GM23338 (cell line): Measurements from ENCODE around the gene RCSD1. TPM values are rescaled to one million over a fixed set of nuclear protein-coding genes. Genes with fewer than 3 reads are reported as not detected.

Source experiments
- ATAC-seq: fragments of 200-7000 bp; cut with Tn5 transposase; 3 replicates; pipeline ENCODE4 v1.9.1; 2020
- DNase-seq: peaks from one replicate; pipeline ENCODE4 v3.0.0-alpha.2; 2015; ENCODE audit warnings: low spot score
- H2AFZ ChIP-seq: fragments of 200-600 bp; sonication (generic); 2 replicates; pipeline ENCODE4 v1.8.0; 2016; ENCODE audit warnings: antibody characterized with exemption, mild to moderate bottlenecking, moderate library complexity
- H3F3A ChIP-seq: fragments of 200-600 bp; sonication (generic); replicated peaks from 2 replicates; pipeline ENCODE4 v1.8.0; 2017; ENCODE audit warnings: antibody characterized with exemption, mixed run types, low read depth
- H3K27ac ChIP-seq: fragments of 200-600 bp; sonication (generic); 2 replicates; pipeline ENCODE4 v1.6.1; 2016; ENCODE audit warnings: low read depth
- H3K27me3 ChIP-seq: fragments of 200-600 bp; sonication (generic); 2 replicates; pipeline ENCODE4 v1.8.0; 2016; ENCODE audit warnings: mild to moderate bottlenecking, mixed run types, moderate library complexity; ENCODE audit not compliant: insufficient read depth
- H3K36me3 ChIP-seq: fragments of 200-600 bp; sonication (generic); 2 replicates; pipeline ENCODE4 v1.8.0; 2016; ENCODE audit warnings: mild to moderate bottlenecking; ENCODE audit not compliant: insufficient read depth
- H3K4me1 ChIP-seq: fragments of 200-600 bp; sonication (generic); 2 replicates; pipeline ENCODE4 v1.8.0; 2016; ENCODE audit warnings: mild to moderate bottlenecking, moderate library complexity; ENCODE audit not compliant: insufficient read depth
- H3K4me2 ChIP-seq: fragments of 200-600 bp; sonication (generic); 2 replicates; pipeline ENCODE4 v1.7.1; 2017; ENCODE audit warnings: mixed run types
- H3K4me3 ChIP-seq: fragments of 200-600 bp; sonication (generic); 2 replicates; pipeline ENCODE4 v1.6.1; 2016; ENCODE audit warnings: mixed run types
- H3K79me2 ChIP-seq: fragments of 200-600 bp; sonication (generic); replicated peaks from 2 replicates; pipeline ENCODE4 v1.8.0; 2017; ENCODE audit warnings: mild to moderate bottlenecking; ENCODE audit not compliant: insufficient read depth
- H3K9me2 ChIP-seq: fragments of 200-600 bp; sonication (generic); 2 replicates; pipeline ENCODE4 v1.8.0; 2017; ENCODE audit not compliant: insufficient read depth
- H4K20me1 ChIP-seq: fragments of 200-600 bp; sonication (generic); replicated peaks from 2 replicates; pipeline ENCODE4 v1.8.0; 2017; ENCODE audit warnings: mild to moderate bottlenecking; ENCODE audit not compliant: insufficient read depth
- H3K27ac Mint-ChIP-seq: 2 replicates; pipeline ENCODE4 v1.8.0; 2020; ENCODE audit warnings: inconsistent platforms, mild to moderate bottlenecking, moderate library complexity, mixed read lengths
- H3K27me3 Mint-ChIP-seq: 3 replicates; pipeline ENCODE4 v1.8.0; 2022; ENCODE audit warnings: low read depth, mild to moderate bottlenecking, moderate library complexity, mixed read lengths, inconsistent platforms; ENCODE audit not compliant: insufficient read depth, poor library complexity
- H3K36me3 Mint-ChIP-seq: 3 replicates; pipeline ENCODE4 v1.8.0; 2021; ENCODE audit warnings: low read depth, mild to moderate bottlenecking, inconsistent platforms, moderate library complexity, mixed read lengths
- H3K4me1 Mint-ChIP-seq: 3 replicates; pipeline ENCODE4 v1.8.0; 2020; ENCODE audit warnings: mild to moderate bottlenecking, inconsistent platforms, mixed read lengths
- H3K4me3 Mint-ChIP-seq: 3 replicates; pipeline ENCODE4 v1.8.0; 2021; ENCODE audit warnings: moderate library complexity, mild to moderate bottlenecking, inconsistent platforms, mixed read lengths
- H3K9me3 Mint-ChIP-seq: 3 replicates; pipeline ENCODE4 v1.8.0; 2020; ENCODE audit warnings: moderate library complexity, mild to moderate bottlenecking, inconsistent platforms, mixed read lengths
- EZH2 ChIP-seq: fragments of 200-600 bp; sonication (generic); IDR thresholded peaks from one replicate; pipeline ENCODE4 v1.8.0; 2017; ENCODE audit warnings: antibody characterized with exemption, mild to moderate bottlenecking, low read depth; ENCODE audit not compliant: unreplicated experiment
- EZH2phosphoT487 ChIP-seq: fragments of 200-600 bp; sonication (generic); IDR thresholded peaks from one replicate; pipeline ENCODE4 v1.8.1; 2018; ENCODE audit warnings: antibody characterized with exemption; ENCODE audit not compliant: unreplicated experiment
- JUNB ChIP-seq: IDR thresholded peaks from one replicate; pipeline ENCODE4 v1.6.1; 2016; ENCODE audit warnings: antibody characterized with exemption; ENCODE audit not compliant: unreplicated experiment
- polyA plus RNA-seq: library from polyadenylated mRNA; unstranded; fragments of >200 nt; fragmentation: Nextera tagmentation; extraction: Ambion mirVana; gene quantifications from 2 replicates; pipeline ENCODE4 v1.2.1, GENCODE V29; 2016
- total RNA-seq: library from RNA; depleted of rRNA; stranded (reverse); fragments of >200 nt; shearing (Covaris generic); gene quantifications from 2 replicates; pipeline ENCODE4 v1.2.3, GENCODE V29; 2014
- TF ChIP-seq, protein P1 (sequence below): IDR thresholded peaks from 2 replicates; pipeline ENCODE4 v1.6.1; 2016; ENCODE audit warnings: antibody characterized with exemption
- TF ChIP-seq, protein P2 (sequence below): IDR thresholded peaks from one replicate; pipeline ENCODE4 v1.6.1; 2018; ENCODE audit warnings: antibody characterized with exemption; ENCODE audit not compliant: unreplicated experiment
- TF ChIP-seq, protein P3 (sequence below): fragments of 250-450 bp; sonication (Bioruptor Pico); IDR thresholded peaks from 2 replicates; pipeline ENCODE4 v1.5.0; 2020; ENCODE audit warnings: mild to moderate bottlenecking, moderate library complexity

The RCSD1 gene
- total and polyA plus RNA-seq, 2 experiments from 2014 or later = 0.18 to 0.73 TPM

DNA sequence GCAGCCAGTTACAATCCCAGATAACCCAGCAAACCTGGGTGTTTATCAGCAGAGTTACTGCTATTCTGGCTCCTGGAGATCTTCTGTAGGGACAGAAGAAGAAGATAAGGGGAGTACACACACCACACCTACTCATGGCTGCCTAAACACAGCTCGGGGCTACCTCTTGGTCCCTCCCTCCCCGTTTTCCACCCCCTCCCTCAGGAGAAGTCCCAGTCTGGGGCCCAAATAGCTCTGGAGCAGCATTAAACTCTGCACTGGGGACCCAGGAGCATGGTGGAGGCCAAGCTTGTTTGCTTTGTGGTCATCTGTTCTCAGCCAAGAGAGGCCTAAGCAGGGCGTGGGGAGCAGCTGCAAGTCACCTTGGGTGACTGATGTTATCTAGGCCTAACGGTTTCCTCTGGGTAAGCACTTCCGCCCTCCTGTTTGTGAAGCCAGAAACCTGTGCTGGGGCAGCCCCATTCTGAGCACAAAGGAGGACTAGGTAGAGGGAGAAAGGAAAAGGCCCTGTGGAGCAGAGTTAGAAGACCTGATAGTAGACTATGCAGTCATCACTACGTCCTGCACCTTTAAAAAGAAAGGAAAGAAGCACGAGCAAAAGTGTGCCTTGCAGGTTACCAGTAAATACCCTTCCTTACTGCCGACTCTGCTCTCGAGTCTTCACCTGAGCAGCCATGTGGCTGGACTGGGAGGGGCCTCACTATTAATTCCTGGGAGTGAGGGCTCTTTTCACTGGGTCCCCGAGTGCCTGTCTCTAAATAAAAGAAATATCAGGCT, 2.0 kb upstream of the RCSD1 start:
- Mint-ChIP-seq H3K27ac (no peak overlapping the region), H3K9me3 (peaks cover 4% of the 10 kb centered on the region; the same call in 1 of the 3 replicates), H3K4me1 (peaks cover 32% of the 10 kb centered on the region), H3K36me3 (no peaks in the 10 kb centered on the region; the same call in 2 of the 3 replicates), H3K27me3 (peaks cover 40% of the 10 kb centered on the region), H3K4me3 (no peak overlapping the region)
- H3K79me2 ChIP-seq = no peaks in the 10 kb centered on the region
- H3K36me3 ChIP-seq = no peaks in the 10 kb centered on the region
- TF ChIP-seq EZH2 = no peak
- peaks cover 25% of the 10 kb centered on the region for H3K4me1 ChIP-seq
- no peak overlapping the region for H3K4me3 ChIP-seq
- no peaks in the 10 kb centered on the region for H3K9me2 ChIP-seq
- H3F3A ChIP-seq = 0 out of 2 replicates have a peak, but pooled peaks cover 9% of the 10 kb centered on the region
- peaks cover 48% of the 10 kb centered on the region for H3K27me3 ChIP-seq
- H3K27ac ChIP-seq = no peak overlapping the region
- no peak overlapping the region for H3K4me2 ChIP-seq
- DNase-seq (no peak), ATAC-seq (no peak)
- H4K20me1 ChIP-seq = no peaks in the 10 kb centered on the region
- H2AFZ ChIP-seq = peak overlapping the region; percentile 98

DNA sequence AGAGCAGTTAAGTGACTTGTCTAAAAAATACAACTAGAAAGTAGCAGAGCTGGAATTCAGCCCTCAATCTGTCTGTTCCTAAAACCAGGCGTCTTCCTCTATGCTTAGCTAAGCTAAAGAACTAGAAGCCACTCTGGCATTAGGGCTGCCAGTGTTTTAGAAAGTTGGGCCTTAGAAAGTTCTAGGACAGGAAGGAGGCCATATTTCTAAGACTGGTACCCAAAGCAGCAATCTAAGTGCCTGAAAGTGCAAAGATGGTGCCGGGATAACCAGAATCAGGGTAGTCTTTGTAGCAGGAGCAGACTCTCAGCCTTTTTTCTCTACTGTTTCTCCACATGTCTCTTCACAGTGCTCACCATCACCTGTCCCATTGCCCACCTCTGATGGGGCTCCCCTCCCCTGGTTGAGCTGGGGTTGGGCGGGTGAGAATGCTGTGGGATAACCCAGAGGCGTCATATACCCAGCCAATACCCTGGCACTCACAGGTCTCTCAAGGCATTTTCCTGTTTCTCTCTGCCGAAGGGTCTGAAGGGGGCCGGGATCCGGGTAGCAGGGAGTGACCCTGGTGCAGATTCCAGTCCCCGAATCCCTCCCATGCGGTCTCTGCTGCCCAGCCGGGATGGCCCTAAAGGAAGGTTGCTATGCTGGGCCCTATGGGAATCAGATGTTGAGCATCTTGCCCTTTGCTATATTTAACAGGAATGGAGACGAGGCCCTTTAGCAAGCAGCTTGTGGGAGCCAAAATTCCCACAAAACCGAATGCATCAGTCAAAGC, 1.1 kb upstream of the RCSD1 start:
- peak overlapping the region; percentile 98 for H2AFZ ChIP-seq
- peaks cover 25% of the 10 kb centered on the region for H3K4me1 ChIP-seq
- no peaks in the 10 kb centered on the region; the same call in 2 of the 3 replicates for H3K36me3 Mint-ChIP-seq
- H3K27ac ChIP-seq = no peak overlapping the region
- 0 out of 2 replicates have a peak, but pooled peaks cover 9% of the 10 kb centered on the region for H3F3A ChIP-seq
- H3K27ac Mint-ChIP-seq = no peak overlapping the region
- peak overlapping the region; percentile 80 for H3K4me3 ChIP-seq
- H4K20me1 ChIP-seq = no peaks in the 10 kb centered on the region
- H3K27me3 Mint-ChIP-seq = peaks cover 38% of the 10 kb centered on the region
- H3K9me3 Mint-ChIP-seq = peaks cover 4% of the 10 kb centered on the region; the same call in 1 of the 3 replicates
- H3K4me3 Mint-ChIP-seq = peak overlapping the region; percentile 81
- ATAC-seq (peak; percentile 30), DNase-seq (peak; percentile 43)
- H3K4me1 Mint-ChIP-seq = peaks cover 35% of the 10 kb centered on the region
- H3K79me2 ChIP-seq = no peaks in the 10 kb centered on the region
- no peaks in the 10 kb centered on the region for H3K9me2 ChIP-seq
- no peaks in the 10 kb centered on the region for H3K36me3 ChIP-seq
- peaks cover 50% of the 10 kb centered on the region for H3K27me3 ChIP-seq
- H3K4me2 ChIP-seq = peak overlapping the region; percentile 91
- TF ChIP-seq, protein P1, sequence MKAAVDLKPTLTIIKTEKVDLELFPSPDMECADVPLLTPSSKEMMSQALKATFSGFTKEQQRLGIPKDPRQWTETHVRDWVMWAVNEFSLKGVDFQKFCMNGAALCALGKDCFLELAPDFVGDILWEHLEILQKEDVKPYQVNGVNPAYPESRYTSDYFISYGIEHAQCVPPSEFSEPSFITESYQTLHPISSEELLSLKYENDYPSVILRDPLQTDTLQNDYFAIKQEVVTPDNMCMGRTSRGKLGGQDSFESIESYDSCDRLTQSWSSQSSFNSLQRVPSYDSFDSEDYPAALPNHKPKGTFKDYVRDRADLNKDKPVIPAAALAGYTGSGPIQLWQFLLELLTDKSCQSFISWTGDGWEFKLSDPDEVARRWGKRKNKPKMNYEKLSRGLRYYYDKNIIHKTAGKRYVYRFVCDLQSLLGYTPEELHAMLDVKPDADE = no peak
- TF ChIP-seq, protein P2, sequence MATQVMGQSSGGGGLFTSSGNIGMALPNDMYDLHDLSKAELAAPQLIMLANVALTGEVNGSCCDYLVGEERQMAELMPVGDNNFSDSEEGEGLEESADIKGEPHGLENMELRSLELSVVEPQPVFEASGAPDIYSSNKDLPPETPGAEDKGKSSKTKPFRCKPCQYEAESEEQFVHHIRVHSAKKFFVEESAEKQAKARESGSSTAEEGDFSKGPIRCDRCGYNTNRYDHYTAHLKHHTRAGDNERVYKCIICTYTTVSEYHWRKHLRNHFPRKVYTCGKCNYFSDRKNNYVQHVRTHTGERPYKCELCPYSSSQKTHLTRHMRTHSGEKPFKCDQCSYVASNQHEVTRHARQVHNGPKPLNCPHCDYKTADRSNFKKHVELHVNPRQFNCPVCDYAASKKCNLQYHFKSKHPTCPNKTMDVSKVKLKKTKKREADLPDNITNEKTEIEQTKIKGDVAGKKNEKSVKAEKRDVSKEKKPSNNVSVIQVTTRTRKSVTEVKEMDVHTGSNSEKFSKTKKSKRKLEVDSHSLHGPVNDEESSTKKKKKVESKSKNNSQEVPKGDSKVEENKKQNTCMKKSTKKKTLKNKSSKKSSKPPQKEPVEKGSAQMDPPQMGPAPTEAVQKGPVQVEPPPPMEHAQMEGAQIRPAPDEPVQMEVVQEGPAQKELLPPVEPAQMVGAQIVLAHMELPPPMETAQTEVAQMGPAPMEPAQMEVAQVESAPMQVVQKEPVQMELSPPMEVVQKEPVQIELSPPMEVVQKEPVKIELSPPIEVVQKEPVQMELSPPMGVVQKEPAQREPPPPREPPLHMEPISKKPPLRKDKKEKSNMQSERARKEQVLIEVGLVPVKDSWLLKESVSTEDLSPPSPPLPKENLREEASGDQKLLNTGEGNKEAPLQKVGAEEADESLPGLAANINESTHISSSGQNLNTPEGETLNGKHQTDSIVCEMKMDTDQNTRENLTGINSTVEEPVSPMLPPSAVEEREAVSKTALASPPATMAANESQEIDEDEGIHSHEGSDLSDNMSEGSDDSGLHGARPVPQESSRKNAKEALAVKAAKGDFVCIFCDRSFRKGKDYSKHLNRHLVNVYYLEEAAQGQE = no peak
- no peak for TF ChIP-seq EZH2phosphoT487
- no peak for TF ChIP-seq JUNB
- TF ChIP-seq, protein P3, sequence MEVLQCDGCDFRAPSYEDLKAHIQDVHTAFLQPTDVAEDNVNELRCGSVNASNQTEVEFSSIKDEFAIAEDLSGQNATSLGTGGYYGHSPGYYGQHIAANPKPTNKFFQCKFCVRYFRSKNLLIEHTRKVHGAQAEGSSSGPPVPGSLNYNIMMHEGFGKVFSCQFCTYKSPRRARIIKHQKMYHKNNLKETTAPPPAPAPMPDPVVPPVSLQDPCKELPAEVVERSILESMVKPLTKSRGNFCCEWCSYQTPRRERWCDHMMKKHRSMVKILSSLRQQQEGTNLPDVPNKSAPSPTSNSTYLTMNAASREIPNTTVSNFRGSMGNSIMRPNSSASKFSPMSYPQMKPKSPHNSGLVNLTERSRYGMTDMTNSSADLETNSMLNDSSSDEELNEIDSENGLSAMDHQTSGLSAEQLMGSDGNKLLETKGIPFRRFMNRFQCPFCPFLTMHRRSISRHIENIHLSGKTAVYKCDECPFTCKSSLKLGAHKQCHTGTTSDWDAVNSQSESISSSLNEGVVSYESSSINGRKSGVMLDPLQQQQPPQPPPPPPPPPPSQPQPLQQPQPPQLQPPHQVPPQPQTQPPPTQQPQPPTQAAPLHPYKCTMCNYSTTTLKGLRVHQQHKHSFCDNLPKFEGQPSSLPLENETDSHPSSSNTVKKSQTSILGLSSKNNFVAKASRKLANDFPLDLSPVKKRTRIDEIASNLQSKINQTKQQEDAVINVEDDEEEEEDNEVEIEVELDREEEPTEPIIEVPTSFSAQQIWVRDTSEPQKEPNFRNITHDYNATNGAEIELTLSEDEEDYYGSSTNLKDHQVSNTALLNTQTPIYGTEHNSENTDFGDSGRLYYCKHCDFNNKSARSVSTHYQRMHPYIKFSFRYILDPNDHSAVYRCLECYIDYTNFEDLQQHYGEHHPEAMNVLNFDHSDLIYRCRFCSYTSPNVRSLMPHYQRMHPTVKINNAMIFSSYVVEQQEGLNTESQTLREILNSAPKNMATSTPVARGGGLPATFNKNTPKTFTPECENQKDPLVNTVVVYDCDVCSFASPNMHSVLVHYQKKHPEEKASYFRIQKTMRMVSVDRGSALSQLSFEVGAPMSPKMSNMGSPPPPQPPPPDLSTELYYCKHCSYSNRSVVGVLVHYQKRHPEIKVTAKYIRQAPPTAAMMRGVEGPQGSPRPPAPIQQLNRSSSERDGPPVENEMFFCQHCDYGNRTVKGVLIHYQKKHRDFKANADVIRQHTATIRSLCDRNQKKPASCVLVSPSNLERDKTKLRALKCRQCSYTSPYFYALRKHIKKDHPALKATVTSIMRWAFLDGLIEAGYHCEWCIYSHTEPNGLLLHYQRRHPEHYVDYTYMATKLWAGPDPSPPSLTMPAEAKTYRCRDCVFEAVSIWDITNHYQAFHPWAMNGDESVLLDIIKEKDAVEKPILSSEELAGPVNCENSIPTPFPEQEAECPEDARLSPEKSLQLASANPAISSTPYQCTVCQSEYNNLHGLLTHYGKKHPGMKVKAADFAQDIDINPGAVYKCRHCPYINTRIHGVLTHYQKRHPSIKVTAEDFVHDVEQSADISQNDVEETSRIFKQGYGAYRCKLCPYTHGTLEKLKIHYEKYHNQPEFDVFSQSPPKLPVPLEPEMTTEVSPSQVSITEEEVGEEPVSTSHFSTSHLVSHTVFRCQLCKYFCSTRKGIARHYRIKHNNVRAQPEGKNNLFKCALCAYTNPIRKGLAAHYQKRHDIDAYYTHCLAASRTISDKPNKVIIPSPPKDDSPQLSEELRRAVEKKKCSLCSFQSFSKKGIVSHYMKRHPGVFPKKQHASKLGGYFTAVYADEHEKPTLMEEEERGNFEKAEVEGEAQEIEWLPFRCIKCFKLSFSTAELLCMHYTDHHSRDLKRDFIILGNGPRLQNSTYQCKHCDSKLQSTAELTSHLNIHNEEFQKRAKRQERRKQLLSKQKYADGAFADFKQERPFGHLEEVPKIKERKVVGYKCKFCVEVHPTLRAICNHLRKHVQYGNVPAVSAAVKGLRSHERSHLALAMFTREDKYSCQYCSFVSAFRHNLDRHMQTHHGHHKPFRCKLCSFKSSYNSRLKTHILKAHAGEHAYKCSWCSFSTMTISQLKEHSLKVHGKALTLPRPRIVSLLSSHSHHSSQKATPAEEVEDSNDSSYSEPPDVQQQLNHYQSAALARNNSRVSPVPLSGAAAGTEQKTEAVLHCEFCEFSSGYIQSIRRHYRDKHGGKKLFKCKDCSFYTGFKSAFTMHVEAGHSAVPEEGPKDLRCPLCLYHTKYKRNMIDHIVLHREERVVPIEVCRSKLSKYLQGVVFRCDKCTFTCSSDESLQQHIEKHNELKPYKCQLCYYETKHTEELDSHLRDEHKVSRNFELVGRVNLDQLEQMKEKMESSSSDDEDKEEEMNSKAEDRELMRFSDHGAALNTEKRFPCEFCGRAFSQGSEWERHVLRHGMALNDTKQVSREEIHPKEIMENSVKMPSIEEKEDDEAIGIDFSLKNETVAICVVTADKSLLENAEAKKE (CRISPR knock-in tag) = no peak
